Thoracic aorta (tissue), 2 donors: ENCODE data around the gene SOWAHC. TPM values are rescaled to one million over a fixed set of nuclear protein-coding genes. Genes with fewer than 3 reads are reported as not detected.

ENCODE experiments used
- ATAC-seq: fragments of 150-250 bp; one replicate; pipeline ENCODE4 v1.8.0; 2017; ENCODE audit warnings: low read depth; ENCODE audit not compliant: insufficient number of reproducible peaks, low FRiP score
- DNase-seq: peaks from one replicate; pipeline ENCODE4 v3.0.0-alpha.2; 2020; ENCODE audit warnings: low spot score
- H3K27ac ChIP-seq, 2 donors: fragments of 200-600 bp; sonication (generic); 1 replicate in 1 of 2; 2 replicates in 1 of 2; pipeline ENCODE4 v1.5.1; 2016; ENCODE audit warnings: mild to moderate bottlenecking in 2 of 2, moderate library complexity in 2 of 2
- H3K27me3 ChIP-seq: fragments of 200-600 bp; sonication (generic); replicated peaks from 2 replicates; pipeline ENCODE4 v1.6.0; 2016; ENCODE audit warnings: mild to moderate bottlenecking; ENCODE audit not compliant: insufficient read depth
- H3K36me3 ChIP-seq: fragments of 200-600 bp; sonication (generic); one replicate; pipeline ENCODE4 v1.5.1; 2016
- H3K4me1 ChIP-seq, 2 donors: fragments of 200-600 bp; sonication (generic); 1 replicate in 1 of 2; 2 replicates in 1 of 2; pipeline versions ENCODE4 v1.5.1 to v1.6.0; 2016; ENCODE audit warnings: low read depth in 2 of 2, mild to moderate bottlenecking in 1 of 2; ENCODE audit not compliant: control insufficient read depth in 1 of 2
- H3K4me3 ChIP-seq: fragments of 200-600 bp; sonication (generic); 2 replicates; pipeline ENCODE4 v1.5.1; 2016; ENCODE audit warnings: mild to moderate bottlenecking
- H3K9me3 ChIP-seq: fragments of 200-600 bp; sonication (generic); 2 replicates; pipeline ENCODE4 v1.5.1; 2016
- total RNA-seq, 2 donors: library from RNA; depleted of rRNA; stranded (reverse); fragments of >200 nt; gene quantifications; one replicate each; pipeline versions ENCODE4 v1.1.0 to v1.2.3, GENCODE V29; 2016
- TF ChIP-seq, protein P1 (sequence below): fragments of 200-600 bp; sonication (generic); IDR thresholded peaks from one replicate; pipeline ENCODE4 v1.5.1; 2019; ENCODE audit warnings: antibody characterized with exemption

SOWAHC gene
- total RNA-seq, 2 donors from 2014 or later = 19.4 to 29.4 TPM

DNA sequence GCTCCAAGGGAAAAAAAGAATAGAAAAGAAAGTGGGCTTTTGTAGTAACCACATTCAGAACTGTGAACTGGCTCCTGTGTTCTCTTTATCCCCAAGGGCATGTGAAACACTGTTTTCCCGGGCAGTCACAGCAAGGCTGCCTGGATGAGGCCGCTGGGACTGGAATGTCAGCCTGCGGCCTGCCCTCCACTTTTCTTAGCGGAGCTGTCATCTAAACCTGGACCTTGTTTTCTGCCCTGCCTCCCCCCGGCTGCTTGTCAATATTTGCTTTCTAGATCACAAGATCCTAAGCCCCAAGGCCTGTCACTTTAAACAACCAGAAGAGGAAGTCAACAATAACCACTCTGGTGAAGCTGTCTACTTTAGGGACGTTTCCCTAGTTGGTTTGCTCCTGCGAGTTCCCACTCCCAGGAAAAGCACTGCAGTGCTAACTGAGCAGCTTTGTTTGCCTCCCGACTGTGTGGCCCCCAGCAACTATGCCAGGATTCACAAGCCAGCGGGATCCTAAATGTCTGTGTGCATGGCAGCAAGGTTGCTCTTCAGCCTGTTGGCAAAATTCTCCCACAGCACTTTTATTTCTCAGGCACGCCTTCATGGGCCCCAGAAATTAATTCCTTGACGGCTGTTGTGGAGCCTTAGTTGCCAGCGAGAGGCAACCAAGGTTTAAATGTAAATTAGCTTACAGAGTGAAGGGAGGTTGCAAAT is 30.6 kb downstream of the SOWAHC start:
- H3K36me3 ChIP-seq = no peaks in the 10 kb centered on the region
- peaks cover 11 to 45% of the 10 kb centered on the region in 2 donors for H3K4me1 ChIP-seq
- H3K4me3 ChIP-seq = peak overlapping the region; percentile 53
- no peak for ATAC-seq
- H3K9me3 ChIP-seq = no peaks in the 10 kb centered on the region
- TF ChIP-seq, protein P1, sequence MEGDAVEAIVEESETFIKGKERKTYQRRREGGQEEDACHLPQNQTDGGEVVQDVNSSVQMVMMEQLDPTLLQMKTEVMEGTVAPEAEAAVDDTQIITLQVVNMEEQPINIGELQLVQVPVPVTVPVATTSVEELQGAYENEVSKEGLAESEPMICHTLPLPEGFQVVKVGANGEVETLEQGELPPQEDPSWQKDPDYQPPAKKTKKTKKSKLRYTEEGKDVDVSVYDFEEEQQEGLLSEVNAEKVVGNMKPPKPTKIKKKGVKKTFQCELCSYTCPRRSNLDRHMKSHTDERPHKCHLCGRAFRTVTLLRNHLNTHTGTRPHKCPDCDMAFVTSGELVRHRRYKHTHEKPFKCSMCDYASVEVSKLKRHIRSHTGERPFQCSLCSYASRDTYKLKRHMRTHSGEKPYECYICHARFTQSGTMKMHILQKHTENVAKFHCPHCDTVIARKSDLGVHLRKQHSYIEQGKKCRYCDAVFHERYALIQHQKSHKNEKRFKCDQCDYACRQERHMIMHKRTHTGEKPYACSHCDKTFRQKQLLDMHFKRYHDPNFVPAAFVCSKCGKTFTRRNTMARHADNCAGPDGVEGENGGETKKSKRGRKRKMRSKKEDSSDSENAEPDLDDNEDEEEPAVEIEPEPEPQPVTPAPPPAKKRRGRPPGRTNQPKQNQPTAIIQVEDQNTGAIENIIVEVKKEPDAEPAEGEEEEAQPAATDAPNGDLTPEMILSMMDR = no peak
- H3K27ac ChIP-seq = peak overlapping the region; percentile 79 to 83
- H3K27me3 ChIP-seq = no peaks in the 10 kb centered on the region
- DNase-seq = no peak

DNA sequence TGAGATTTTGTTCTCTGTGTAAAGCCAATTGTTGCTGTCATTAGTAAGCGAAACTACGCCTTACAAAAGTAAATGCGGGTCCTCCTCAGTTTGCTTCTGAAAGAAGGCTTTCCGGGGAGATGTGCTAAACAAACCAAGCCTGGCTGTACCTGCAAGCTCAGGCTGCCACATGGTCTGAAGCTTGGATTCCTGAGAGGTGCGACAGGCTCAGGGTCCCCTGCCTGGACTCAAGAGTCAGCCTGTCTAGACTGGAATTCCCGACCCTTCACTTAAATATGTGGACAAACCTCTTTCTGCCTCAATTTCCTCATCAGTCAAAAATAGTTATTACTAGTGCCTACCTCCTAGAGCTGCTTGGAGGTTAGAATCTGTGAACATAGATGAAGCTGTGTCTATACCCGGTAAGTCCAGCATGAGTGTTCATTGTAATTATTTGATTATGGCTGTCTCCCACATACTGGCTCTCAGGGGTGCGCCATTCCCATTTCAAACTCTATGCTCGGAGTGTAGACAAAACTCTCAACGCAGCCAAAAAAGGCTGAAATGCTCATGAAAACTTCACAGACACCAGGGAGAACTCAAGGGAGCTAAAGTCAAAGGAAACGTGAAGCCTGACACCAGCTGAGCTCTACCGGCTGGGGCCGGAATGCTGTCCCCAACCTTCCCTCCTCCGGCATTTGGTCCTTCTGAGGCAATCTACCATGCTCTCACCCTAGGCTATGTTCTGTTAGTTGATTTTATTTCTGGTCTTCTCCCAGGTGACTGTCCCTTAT is 31.4 kb downstream of the SOWAHC start:
- no peaks in the 10 kb centered on the region for H3K36me3 ChIP-seq
- H3K9me3 ChIP-seq = no peaks in the 10 kb centered on the region
- H3K27me3 ChIP-seq = no peaks in the 10 kb centered on the region
- H3K4me1 ChIP-seq = peaks cover 11 to 45% of the 10 kb centered on the region in 2 donors
- H3K4me3 ChIP-seq = no peak overlapping the region
- DNase-seq (no peak), ATAC-seq (no peak)
- TF ChIP-seq, protein P1 = no peak
- H3K27ac ChIP-seq = peak overlapping the region; percentile 79 to 83

DNA sequence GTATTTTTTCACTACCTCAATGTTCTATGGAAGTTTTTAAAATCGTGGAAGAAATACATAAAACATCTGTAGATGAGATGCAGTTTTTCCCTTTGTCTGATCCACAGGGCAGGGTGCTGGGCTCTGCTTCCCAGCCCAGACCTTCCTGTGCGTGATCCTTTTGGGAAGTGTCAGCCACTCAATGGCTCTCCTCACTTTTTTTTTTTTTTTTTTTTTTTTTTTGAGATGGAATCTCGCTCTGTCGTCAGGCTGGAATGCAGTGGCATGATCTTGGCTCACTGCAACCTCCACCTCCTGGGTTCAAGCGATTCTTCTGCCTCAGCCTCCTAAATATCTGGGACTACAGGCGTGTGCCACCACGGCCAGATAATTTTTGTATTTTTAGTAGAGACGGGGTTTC is 32.8 kb downstream of the SOWAHC start:
- H3K27ac ChIP-seq = peak overlapping the region; percentile 81 to 87
- TF ChIP-seq, protein P1 = no peak

DNA sequence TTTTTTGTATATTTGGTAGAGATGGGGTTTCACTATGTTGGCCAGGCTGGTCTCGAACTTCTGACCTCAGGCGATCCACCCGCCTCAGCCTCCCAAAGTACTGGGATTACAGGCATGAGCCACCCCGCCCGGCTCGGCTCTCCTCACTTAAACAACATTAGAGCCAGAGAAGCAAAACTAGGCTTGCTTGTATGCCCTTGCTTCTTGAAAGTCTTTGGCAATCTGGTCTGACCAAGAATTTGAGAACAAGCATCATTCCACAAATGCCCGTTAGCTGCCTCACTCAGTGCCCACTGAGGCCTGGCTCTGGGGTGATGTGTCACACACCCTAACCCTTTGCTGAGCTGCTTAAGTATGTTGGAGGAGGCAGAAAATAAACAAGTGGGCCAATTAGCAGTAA is 33.5 kb downstream of the SOWAHC start:
- Histone ChIP-seq H3K9me3 (no peaks in the 10 kb centered on the region), H3K27ac (peak overlapping the region; percentile 81 to 87), H3K36me3 (no peaks in the 10 kb centered on the region), H3K27me3 (no peaks in the 10 kb centered on the region), H3K4me3 (peak overlapping the region; percentile 50), H3K4me1 (peaks cover 11 to 45% of the 10 kb centered on the region in 2 donors)
- TF ChIP-seq, protein P1 = no peak
- ATAC-seq (peak; percentile 71), DNase-seq (peak; percentile 30)

More for the DNA sequence above, 32.8 kb downstream of the SOWAHC start:
- no peaks in the 10 kb centered on the region for H3K9me3 ChIP-seq
- no peaks in the 10 kb centered on the region for H3K36me3 ChIP-seq
- no peak overlapping the region for H3K4me3 ChIP-seq
- H3K4me1 ChIP-seq = peaks cover 11 to 45% of the 10 kb centered on the region in 2 donors
- DNase-seq (no peak), ATAC-seq (no peak)
- no peaks in the 10 kb centered on the region for H3K27me3 ChIP-seq

DNA sequence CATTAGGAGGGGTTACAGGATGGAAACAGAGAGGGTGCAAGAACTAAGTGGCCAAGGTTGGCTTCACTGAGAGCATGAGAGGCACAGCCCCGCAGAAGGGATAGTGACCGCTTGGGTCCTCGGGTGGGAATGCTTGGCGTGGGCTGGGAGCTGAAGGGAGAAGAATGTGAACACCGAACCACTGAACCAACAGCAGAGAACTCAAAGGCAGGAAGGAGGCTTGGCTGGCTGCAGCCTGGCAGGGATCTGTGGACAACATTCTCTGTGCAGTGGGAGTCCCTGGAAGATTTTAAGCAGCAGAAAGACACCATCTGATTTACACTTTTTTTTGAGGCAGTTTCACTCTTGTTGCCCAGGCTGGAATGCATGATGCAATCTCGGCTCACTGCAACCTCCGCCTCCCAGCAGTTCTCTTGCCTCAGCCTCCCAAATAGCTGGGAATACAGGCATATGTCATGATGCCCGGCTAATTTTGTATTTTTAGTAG is 33.9 kb downstream of the SOWAHC start:
- no peaks in the 10 kb centered on the region for H3K27me3 ChIP-seq
- H3K36me3 ChIP-seq = no peaks in the 10 kb centered on the region
- H3K4me3 ChIP-seq = peak overlapping the region; percentile 50
- H3K4me1 ChIP-seq = peaks cover 11 to 45% of the 10 kb centered on the region in 2 donors
- TF ChIP-seq, protein P1 = no peak
- ATAC-seq (peak; percentile 49), DNase-seq (no peak)
- H3K9me3 ChIP-seq = no peaks in the 10 kb centered on the region
- H3K27ac ChIP-seq = peak overlapping the region; percentile 81 to 87
